ENCODE results near the gene ZBED3.

ZBED3 gene

DNA sequence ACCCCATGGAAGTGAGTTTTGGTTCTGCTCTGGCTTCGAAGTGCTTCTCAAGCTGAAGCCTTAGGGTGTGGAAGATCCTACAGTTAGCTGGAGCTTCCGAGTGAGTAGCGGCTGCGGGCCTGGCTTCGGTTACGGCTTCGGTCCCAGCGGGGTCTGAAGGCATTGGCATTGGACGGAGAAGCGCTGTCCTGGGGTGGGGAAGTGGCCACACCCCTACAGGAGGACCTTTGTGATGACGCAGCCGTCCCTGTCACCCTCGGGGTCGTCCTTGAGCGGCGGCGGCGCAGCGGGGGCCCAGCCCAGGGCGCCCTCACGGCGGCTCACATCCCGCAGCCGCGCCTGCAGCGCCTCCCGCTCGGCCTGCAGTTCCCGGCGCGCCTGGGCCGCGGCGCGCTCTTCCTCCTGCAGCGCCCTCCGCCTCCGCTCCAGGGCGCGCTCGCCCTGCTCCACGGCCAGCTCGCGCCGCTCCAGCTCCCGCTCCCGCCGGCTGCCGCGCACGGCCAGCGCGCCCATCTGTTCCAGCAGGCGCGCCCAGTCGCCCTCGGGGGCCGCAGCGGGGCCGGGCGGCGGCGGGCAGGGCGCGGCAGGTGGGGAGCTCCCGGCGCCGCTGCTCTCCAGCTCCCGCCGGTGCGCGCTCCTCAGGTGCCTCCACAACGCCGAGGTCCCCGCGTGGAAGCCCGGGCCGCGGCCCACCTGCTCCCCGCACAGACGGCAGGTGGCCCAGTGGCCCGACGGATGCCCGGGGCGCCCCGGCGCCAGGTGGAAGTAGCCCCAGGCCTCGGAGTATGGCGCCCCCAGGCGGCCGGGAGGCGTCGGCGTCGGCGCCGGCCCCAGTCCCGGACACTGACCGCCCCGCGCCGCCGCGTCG, 9.9 kb downstream of the ZBED3 start:
- no peak for DNase-seq

DNA sequence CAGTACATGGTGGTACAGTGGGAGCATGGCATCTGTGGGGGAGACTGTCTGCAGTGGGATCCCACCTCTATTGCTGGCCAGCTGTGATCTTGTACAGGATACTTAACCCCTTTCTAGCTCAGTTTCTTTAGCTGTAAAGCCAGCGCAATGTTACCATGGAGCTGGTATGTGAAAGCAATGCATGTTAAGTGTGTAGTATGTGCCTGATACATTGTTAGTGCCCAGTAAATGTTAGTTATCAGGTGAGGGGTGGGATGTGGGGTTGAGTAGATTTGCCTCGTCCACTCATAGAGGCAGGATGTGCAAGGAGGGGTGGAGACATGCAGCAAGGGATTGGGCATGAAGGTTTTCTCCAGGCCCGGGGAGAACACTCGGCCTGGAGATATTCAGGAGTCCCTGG, 12.3 kb downstream of the ZBED3 start:
- DNase-seq, result no peak

DNA sequence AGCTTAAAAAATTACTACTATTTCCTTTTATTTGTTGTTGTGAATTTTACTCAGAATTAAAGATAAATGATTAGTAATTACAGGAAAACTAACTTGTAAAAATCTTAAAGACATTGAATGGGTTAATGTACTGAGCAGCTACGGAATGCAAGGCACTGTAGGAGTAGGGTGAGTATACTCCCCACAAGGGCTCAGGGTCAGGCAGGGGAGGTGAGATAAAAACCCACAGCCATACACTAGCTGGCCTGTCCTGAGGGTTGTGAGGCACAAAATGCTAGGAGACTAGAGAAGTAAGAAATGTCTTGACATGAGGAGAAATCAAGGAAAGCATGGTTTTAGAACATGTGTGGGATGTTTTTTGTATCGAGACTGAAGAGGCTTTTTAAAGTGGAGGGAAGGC, 13.4 kb downstream of the ZBED3 start:
- no peak for DNase-seq

- DNase-seq, result no peak
Observed at GRCh38 chr5:77066823-77067442, 20.2 kb downstream of the ZBED3 start.

DNA sequence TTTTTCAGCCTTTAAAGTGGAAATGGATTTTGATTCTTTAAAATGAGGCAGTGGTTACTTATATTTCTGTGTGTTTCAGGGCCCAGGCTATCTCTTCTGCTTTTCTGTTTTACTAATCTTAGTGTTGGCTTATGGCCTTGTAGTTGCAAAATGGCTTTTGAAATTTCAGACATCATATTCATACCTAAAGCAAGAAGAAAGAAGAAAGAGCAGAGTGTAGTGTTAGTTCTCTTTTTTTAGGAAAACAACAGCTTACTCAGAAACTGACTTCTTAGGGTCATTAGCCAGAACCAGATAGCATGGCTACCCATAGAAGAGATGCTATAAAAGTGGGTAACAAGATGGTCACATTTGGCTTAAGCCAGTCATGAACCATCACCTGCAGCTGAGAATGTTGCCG, 20.9 kb downstream of the ZBED3 start:
- DNase-seq, result no peak

DNA sequence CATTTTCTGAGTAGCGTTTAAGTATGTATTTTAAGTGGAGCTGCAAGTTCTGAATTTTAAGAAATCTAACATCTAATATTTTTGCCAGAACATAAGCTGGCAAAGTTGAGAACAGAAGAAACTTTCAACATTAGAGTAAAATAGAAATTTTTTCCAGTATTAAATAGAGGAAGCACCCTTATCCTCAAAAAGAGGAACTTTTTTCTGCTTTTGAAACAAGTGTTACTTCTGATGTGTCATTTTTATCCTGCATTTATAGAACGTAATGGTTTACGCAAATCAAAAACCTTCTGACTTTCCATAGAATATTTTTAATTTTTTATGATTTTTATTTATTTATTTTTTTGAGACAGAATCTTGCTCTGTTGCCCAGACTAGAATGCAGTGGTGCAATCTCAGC, 21.8 kb downstream of the ZBED3 start:
- DNase-seq, result no peak

- no peak for DNase-seq
Observed at GRCh38 chr5:77064040-77064439, 23.0 kb downstream of the ZBED3 start.

DNA sequence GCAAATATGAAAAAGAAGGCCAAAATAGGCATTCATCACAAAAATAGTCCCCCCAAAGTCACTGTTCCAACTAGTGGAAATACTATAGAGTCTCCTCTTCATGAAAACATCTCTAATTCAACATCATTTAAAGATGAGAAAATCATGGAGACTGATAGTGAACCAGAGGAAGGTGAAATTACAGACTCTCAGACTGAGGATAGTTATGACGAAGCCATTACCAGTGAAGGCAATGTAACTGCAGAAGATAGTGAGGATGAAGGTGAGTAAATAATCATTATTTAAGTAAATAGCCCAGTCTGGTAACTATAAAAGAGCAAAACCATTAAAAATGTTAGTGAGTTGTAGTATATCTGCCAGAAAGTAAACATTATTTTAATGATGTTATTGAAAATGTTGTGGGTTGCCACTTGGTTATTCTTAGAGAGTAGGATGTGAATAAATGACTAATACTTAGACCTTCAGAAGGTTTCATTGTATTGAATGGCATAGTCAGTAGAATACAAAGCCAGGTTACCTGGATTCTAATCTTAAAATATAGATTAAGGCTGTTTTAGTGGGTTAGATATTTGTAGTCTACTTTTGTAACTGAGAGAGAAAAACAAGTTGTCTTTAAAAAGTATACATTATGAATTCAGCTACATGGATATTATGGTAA, 40.5 kb downstream of the ZBED3 start:
- no peak for DNase-seq

DNA sequence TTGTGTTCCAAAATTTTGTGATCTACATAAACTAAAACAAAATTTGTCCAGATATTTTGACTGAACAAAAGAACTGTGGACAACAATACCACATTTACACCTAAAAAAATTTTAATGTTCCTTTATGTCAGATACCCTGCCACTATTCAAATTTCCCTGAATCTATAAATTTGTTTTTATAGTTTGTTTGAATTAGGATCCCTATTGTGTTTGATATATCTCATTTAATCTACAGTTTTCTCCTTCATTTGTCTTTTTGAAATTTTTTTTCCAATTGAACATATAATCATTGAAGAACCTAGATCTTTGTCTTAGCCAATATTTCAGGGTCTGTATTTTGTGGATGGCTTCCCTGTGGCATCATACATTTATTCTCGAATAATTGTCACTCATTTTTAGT, 51.1 kb downstream of the ZBED3 start:
- DNase-seq, result no peak

- DNase-seq, result no peak
Observed at GRCh38 chr5:77033338-77033737, 53.7 kb downstream of the ZBED3 start.

DNA sequence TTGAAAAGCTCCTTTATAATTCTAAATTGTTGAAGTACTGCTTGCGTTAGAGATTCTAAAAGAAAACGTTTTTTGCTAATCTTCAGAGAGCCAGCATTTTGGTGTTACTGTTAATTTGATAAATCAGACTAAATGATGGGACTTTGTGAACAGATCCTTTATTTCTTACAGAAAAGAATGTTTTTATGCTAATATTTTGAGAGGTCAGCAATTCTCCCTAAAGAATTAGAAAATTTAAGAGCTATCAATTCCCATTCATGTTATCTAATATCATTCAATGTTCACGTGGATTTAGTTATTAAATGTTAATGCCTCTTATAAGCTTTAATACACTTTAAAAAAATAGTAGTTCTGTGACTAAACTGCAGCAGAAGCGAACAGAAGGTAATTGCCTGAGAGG, 54.5 kb downstream of the ZBED3 start:
- no peak for DNase-seq

GRCh38 chr5:77031891-77032290, 55.2 kb downstream of the ZBED3 start:
- DNase-seq, result no peak

GRCh38 chr5:77030097-77031071, 56.7 kb downstream of the ZBED3 start, which contains the start of gene AGGF1:
AGGF1 (plus strand) TSS chr5:77030404; CDS start chr5:77030767, 363 bp downstream.
- peak; percentile 82 for DNase-seq

DNA sequence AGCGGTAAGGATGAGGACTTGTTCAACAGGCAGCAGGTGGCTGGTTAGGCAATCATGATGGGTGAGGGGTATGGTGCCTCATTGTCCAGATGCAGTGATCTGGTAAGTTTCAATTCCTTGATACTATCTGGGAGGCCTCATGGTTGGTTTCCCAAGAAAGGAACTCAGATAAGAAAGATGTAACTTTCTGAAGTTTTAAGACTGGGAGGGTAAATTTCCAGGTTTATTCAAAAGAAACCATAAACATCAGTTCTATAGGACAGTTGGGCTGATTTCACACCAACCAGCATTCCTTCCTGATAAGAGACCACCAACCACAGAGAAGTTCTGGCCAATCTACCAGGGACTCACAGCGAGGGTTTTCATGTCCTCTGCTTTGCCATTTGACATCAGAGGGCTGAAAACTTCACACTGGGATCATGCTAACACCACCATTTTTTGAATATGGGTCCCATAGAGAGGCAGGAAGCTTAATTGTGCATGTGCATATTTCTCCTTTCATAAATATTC, 57.7 kb downstream of the ZBED3 start:
- no peak for DNase-seq

GRCh38 chr5:77028631-77029375, 58.3 kb downstream of the ZBED3 start:
- DNase-seq, result no peak

DNA sequence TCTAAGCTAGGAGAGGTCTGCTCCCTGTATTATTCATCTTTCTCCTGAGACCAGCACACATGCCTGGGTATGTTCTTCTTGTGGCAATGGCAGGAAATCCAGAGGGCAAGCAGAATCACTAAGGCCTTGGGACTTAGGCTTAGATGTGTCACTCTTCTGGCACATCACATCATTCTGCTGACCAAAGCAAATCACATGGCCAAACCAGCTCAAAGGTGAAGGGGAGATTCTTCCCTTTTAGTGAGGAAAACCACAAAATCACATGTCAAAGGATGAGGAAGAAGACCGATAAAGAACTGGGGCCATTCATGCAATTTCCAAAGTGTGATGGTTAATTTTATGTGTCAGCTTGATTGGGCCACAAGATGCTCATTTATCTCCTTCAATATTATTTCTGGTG, 62.6 kb downstream of the ZBED3 start:
- no peak for DNase-seq

- no peak for DNase-seq
Observed at GRCh38 chr5:77022511-77023417, 64.3 kb downstream of the ZBED3 start.

All from DMS79 treated with DMSO at 0.1 percent for 48 hours (cell line).